HEK293 (cell line): ENCODE data around the gene TAS2R40.
"Not testable (repeated sequence)": the region's sequence is repeated elsewhere in the genome, so short reads cannot be mapped to it uniquely, and the experiment has no call there.

Experiments
- CTCF ChIA-PET: fragments of 350-600 bp; formaldehyde crosslinking; extraction: SDS; loops from one replicate; lab custom pipeline; 2021; ENCODE audit warnings: antibody characterized with exemption; lab: Yijun Ruan, JAX
- POLR2A ChIA-PET: fragments of 300-600 bp; formaldehyde crosslinking; extraction: SDS; loops from one replicate; lab custom pipeline; 2020; ENCODE audit warnings: antibody characterized with exemption, inconsistent platforms; lab: Yijun Ruan, JAX
- H3K27ac ChIP-seq: fragments of 200-500 bp; sonication (Bioruptor generic); 2 replicates; pipeline ENCODE4 v1.5.1; 2014; ENCODE audit warnings: low read depth, low read length, control low read depth, inconsistent platforms; ENCODE audit errors: extremely low read depth
- H3K36me3 ChIP-seq, 2 experiments: fragments of 200-500 bp in 1 of 2; sonication (Bioruptor generic) in 1 of 2; 1 replicate in 1 of 2; 2 replicates in 1 of 2; pipeline ENCODE4 v1.5.1; 2014 to 2017; ENCODE audit warnings: inconsistent platforms in 2 of 2, low read length in 2 of 2; ENCODE audit not compliant: control insufficient read depth in 2 of 2, insufficient read depth in 1 of 2
- H3K4me1 ChIP-seq: fragments of 200-500 bp; sonication (Bioruptor generic); 2 replicates; pipeline ENCODE4 v1.5.1; 2014; ENCODE audit warnings: mild to moderate bottlenecking, low read length, inconsistent platforms; ENCODE audit not compliant: control insufficient read depth, insufficient read depth
- H3K4me3 ChIP-seq: 2 replicates; pipeline ENCODE4 v1.5.1; 2011; ENCODE audit warnings: low read depth, mild to moderate bottlenecking, control low read depth, low read length, moderate library complexity
- H3K9me3 ChIP-seq: fragments of 200-500 bp; sonication (Bioruptor generic); 2 replicates; pipeline ENCODE4 v1.5.1; 2014; ENCODE audit warnings: low read depth, low read length, inconsistent platforms; ENCODE audit not compliant: control insufficient read depth, insufficient read depth
- ATF2 ChIP-seq: fragments of 450-650 bp; formaldehyde crosslinking; IDR thresholded peaks from 2 replicates; pipeline ENCODE4 v1.5.1; 2016; ENCODE audit warnings: missing biosample characterization, missing genetic modification characterization, low read depth
- GLIS2 ChIP-seq: fragments of 450-650 bp; formaldehyde crosslinking; IDR thresholded peaks from 2 replicates; pipeline ENCODE4 v1.5.1; 2016; ENCODE audit warnings: missing biosample characterization, missing genetic modification characterization
- HOXA7 ChIP-seq: sonication (generic); formaldehyde crosslinking; IDR thresholded peaks from 2 replicates; pipeline ENCODE4 v1.8.1; 2022; ENCODE audit warnings: missing genetic modification reagents, borderline replicate concordance
- KLF10 ChIP-seq: fragments of 450-650 bp; IDR thresholded peaks from 2 replicates; pipeline ENCODE4 v1.5.1; 2018; ENCODE audit warnings: missing biosample characterization, mild to moderate bottlenecking, missing genetic modification characterization
- KLF9 ChIP-seq: fragments of 450-650 bp; formaldehyde crosslinking; IDR thresholded peaks from 2 replicates; pipeline ENCODE4 v1.5.1; 2016; ENCODE audit warnings: missing biosample characterization, missing genetic modification characterization, low read depth
- MEIS1 ChIP-seq: sonication (generic); formaldehyde crosslinking; IDR thresholded peaks from 2 replicates; pipeline ENCODE4 v1.8.1; 2022; ENCODE audit warnings: missing genetic modification reagents, mild to moderate bottlenecking, borderline replicate concordance
- PBX3 ChIP-seq: sonication (generic); formaldehyde crosslinking; IDR thresholded peaks from 2 replicates; pipeline ENCODE4 v1.8.1; 2022; ENCODE audit warnings: mild to moderate bottlenecking, moderate library complexity, missing genetic modification reagents
- SETDB1 ChIP-seq: IDR thresholded peaks from one replicate; pipeline ENCODE4 v1.6.1; 2017; ENCODE audit warnings: mild to moderate bottlenecking, low read length, moderate library complexity, mixed read lengths; ENCODE audit not compliant: insufficient read length
- SP3 ChIP-seq: fragments of 450-650 bp; formaldehyde crosslinking; IDR thresholded peaks from 2 replicates; pipeline ENCODE4 v1.5.1; 2016; ENCODE audit warnings: missing biosample characterization, missing genetic modification characterization
- SP7 ChIP-seq: fragments of 450-650 bp; formaldehyde crosslinking; IDR thresholded peaks from 2 replicates; pipeline ENCODE4 v1.5.1; 2016; ENCODE audit warnings: missing biosample characterization, missing genetic modification characterization
- TCF7L2 ChIP-seq: IDR thresholded peaks from 2 replicates; pipeline ENCODE4 v1.6.1; 2011; ENCODE audit warnings: low read depth, mild to moderate bottlenecking, inconsistent platforms, low read length, moderate library complexity, borderline replicate concordance
- ZBTB7A ChIP-seq: fragments of 450-650 bp; formaldehyde crosslinking; IDR thresholded peaks from 2 replicates; pipeline ENCODE4 v1.5.1; 2016; ENCODE audit warnings: low read depth, missing biosample characterization, missing genetic modification characterization
- ZNF146 ChIP-seq: fragments of 450-650 bp; formaldehyde crosslinking; IDR thresholded peaks from 2 replicates; pipeline ENCODE4 v1.5.1; 2016; ENCODE audit warnings: missing biosample characterization, missing genetic modification characterization
- ZNF148 ChIP-seq: fragments of 450-650 bp; formaldehyde crosslinking; IDR thresholded peaks from 2 replicates; pipeline ENCODE4 v1.5.0; 2017; ENCODE audit warnings: missing biosample characterization, missing genetic modification characterization, borderline replicate concordance
- ZNF174 ChIP-seq: fragments of 450-650 bp; formaldehyde crosslinking; IDR thresholded peaks from 2 replicates; pipeline ENCODE4 v1.5.0; 2017; ENCODE audit warnings: missing biosample characterization, mild to moderate bottlenecking, missing genetic modification characterization
- ZNF202 ChIP-seq: fragments of 450-650 bp; formaldehyde crosslinking; IDR thresholded peaks from 2 replicates; pipeline ENCODE4 v1.5.1; 2016; ENCODE audit warnings: missing biosample characterization, missing genetic modification characterization, borderline replicate concordance
- ZNF221 ChIP-seq: fragments of 450-650 bp; formaldehyde crosslinking; IDR thresholded peaks from 2 replicates; pipeline ENCODE4 v1.5.1; 2017; ENCODE audit warnings: missing biosample characterization, missing genetic modification characterization, borderline replicate concordance
- ZNF302 ChIP-seq: fragments of 450-650 bp; formaldehyde crosslinking; IDR thresholded peaks from 2 replicates; pipeline ENCODE4 v1.5.1; 2016; ENCODE audit warnings: missing biosample characterization, missing genetic modification characterization, low read depth
- ZNF324 ChIP-seq: fragments of 450-650 bp; formaldehyde crosslinking; IDR thresholded peaks from 2 replicates; pipeline ENCODE4 v1.5.1; 2016; ENCODE audit warnings: missing biosample characterization, missing genetic modification characterization
- ZNF433 ChIP-seq: fragments of 450-650 bp; formaldehyde crosslinking; IDR thresholded peaks from 2 replicates; pipeline ENCODE4 v1.5.1; 2016; ENCODE audit warnings: missing biosample characterization, missing genetic modification characterization, low read depth
- ZNF521 ChIP-seq: fragments of 450-650 bp; formaldehyde crosslinking; IDR thresholded peaks from 2 replicates; pipeline ENCODE4 v1.5.1; 2017; ENCODE audit warnings: missing biosample characterization, mild to moderate bottlenecking, missing genetic modification characterization
- ZNF530 ChIP-seq: fragments of 450-650 bp; formaldehyde crosslinking; IDR thresholded peaks from 2 replicates; pipeline ENCODE4 v1.5.1; 2016; ENCODE audit warnings: low read depth, missing biosample characterization, missing genetic modification characterization
- ZNF548 ChIP-seq: fragments of 450-650 bp; formaldehyde crosslinking; IDR thresholded peaks from 2 replicates; pipeline ENCODE4 v1.5.1; 2016; ENCODE audit warnings: missing biosample characterization, missing genetic modification characterization
- ZNF624 ChIP-seq: fragments of 450-650 bp; formaldehyde crosslinking; IDR thresholded peaks from 2 replicates; pipeline ENCODE4 v1.5.1; 2017; ENCODE audit warnings: missing biosample characterization, missing genetic modification characterization
- ZNF785 ChIP-seq: fragments of 450-650 bp; formaldehyde crosslinking; IDR thresholded peaks from 2 replicates; pipeline ENCODE4 v1.5.1; 2016; ENCODE audit warnings: missing biosample characterization, missing genetic modification characterization

Gene TAS2R40

GRCh38 chr7:143177374-143178119, 44.3 kb upstream of the TAS2R40 start:
- CTCF ChIA-PET, result no interaction called here
- POLR2A ChIA-PET, result no interaction called here
- peak; percentile 95 for TF ChIP-seq SETDB1
- TF ChIP-seq ZNF521 (tag by site-specific recombination), result no peak
- Histone ChIP-seq H3K4me1 (no peaks in the 10 kb centered on the region), H3K27ac (no peak overlapping the region), H3K4me3 (no peak overlapping the region), H3K36me3 (no peaks in the 10 kb centered on the region), H3K9me3 (no peaks in the 10 kb centered on the region)

GRCh38 chr7:143180771-143181170, 41.1 kb upstream of the TAS2R40 start:
- CTCF ChIA-PET, H3K27ac ChIP-seq, POLR2A ChIA-PET, H3K4me1 ChIP-seq, H3K36me3 ChIP-seq, H3K9me3 ChIP-seq, H3K4me3 ChIP-seq: not testable (repeated sequence)
- peak; percentile 53; the same call in 1 of the 2 replicates for TF ChIP-seq ZNF146

- Histone ChIP-seq H3K4me3 (no peak overlapping the region), H3K9me3 (no peaks in the 10 kb centered on the region), H3K27ac (no peak overlapping the region), H3K36me3 (no peaks in the 10 kb centered on the region), H3K4me1 (no peaks in the 10 kb centered on the region)
- ChIA-PET POLR2A (no interaction called here), CTCF (interaction anchor here (0.6 to 0.8 kb wide), 2 partner anchors 11 to 720 kb away, joined by 3 to 4 read pairs; no protein-coding TSS in a partner anchor)
- TF ChIP-seq TCF7L2 (no peak), GLIS2 (tag by site-specific recombination) (no peak), PBX3 (CRISPR knock-in tag) (no peak), SP3 (no peak), SP7 (tag by site-specific recombination) (no peak), KLF9 (tag by site-specific recombination) (no peak)
Measured at GRCh38 chr7:143181349-143181748, 40.5 kb upstream of the TAS2R40 start.

- POLR2A ChIA-PET, result no interaction called here
- TF ChIP-seq ZNF202 (no peak), ZNF324 (no peak), ATF2 (tag by site-specific recombination) (no peak), ZNF624 (no peak), MEIS1 (no peak), ZBTB7A (tag by site-specific recombination) (no peak), ZNF174 (tag by site-specific recombination) (no peak), SP7 (tag by site-specific recombination) (no peak), ZNF433 (no peak), ZNF548 (no peak), ZNF148 (tag by site-specific recombination) (no peak), ZNF785 (tag by site-specific recombination) (no peak), ZNF302 (tag by site-specific recombination) (no peak), HOXA7 (CRISPR knock-in tag) (no peak), ZNF530 (tag by site-specific recombination) (no peak), KLF10 (tag by site-specific recombination) (no peak), ZNF221 (tag by site-specific recombination) (no peak)
Measured at GRCh38 chr7:143183024-143183423, 38.8 kb upstream of the TAS2R40 start, which contains the start of gene TAS2R39. Gene TAS2R39 (plus strand): TSS chr7:143183419. CDS start chr7:143183419, 0 bp downstream.

More at GRCh38 chr7:143183024-143183423, 38.8 kb upstream of the TAS2R40 start, which contains the start of gene TAS2R39:
- Histone ChIP-seq H3K4me3 (no peak within 1 kb of the TSS), H3K4me1 (no peaks in the 10 kb centered on the region), H3K9me3 (no peaks in the 10 kb centered on the region), H3K27ac (no peak within 1 kb of the TSS), H3K36me3 (no peaks in the 10 kb centered on the region)
- CTCF ChIA-PET, result no interaction called here
